Upper lobe of left lung (tissue), 6 donors: ENCODE measurements around the gene COG5. TPM values are rescaled to one million over a fixed set of nuclear protein-coding genes. Genes with fewer than 3 reads are reported as not detected.

Experiments
- ATAC-seq, 2 donors: fragments of 200-7000 bp; cut with Tn5 transposase; one replicate each; pipeline ENCODE4 v1.9.1; 2022; ENCODE audit warnings: mild to moderate bottlenecking in 2 of 2, moderate library complexity in 2 of 2; ENCODE audit not compliant: low FRiP score in 2 of 2
- DNase-seq, 2 donors: peaks; one replicate each; pipeline ENCODE4 v3.0.0-alpha.2; 2019 to 2020
- H3K27ac ChIP-seq, 4 donors: fragments of 200-600 bp; sonication (generic); one replicate each; pipeline ENCODE4 v1.5.1; 2016 to 2019
- H3K27me3 ChIP-seq, 4 donors: fragments of 200-600 bp; sonication (generic); one replicate each; pipeline ENCODE4 v1.5.1; 2017 to 2019
- H3K36me3 ChIP-seq, 4 donors: fragments of 200-600 bp; sonication (generic); one replicate each; pipeline ENCODE4 v1.5.1; 2016 to 2019
- H3K4me1 ChIP-seq, 4 donors: fragments of 200-600 bp; sonication (generic); one replicate each; pipeline ENCODE4 v1.5.1; 2018 to 2019
- H3K4me3 ChIP-seq, 4 donors: fragments of 200-600 bp; sonication (generic); one replicate each; pipeline ENCODE4 v1.5.1; 2017 to 2019; ENCODE audit warnings: mild to moderate bottlenecking in 2 of 4, moderate library complexity in 1 of 4
- H3K9me3 ChIP-seq, 4 donors: fragments of 200-600 bp; sonication (generic); one replicate each; pipeline ENCODE4 v1.5.1; 2018 to 2019
- CTCF ChIP-seq, 6 experiments: fragments of 450-650 bp in 4 of 6; fragments of 200-600 bp in 2 of 6; sonication (generic) in 2 of 6; IDR thresholded peaks; one replicate each; pipeline ENCODE4 v1.5.1; 2016 to 2019; ENCODE audit warnings: antibody characterized with exemption in 6 of 6
- EP300 ChIP-seq, 4 donors: sonication (generic); formaldehyde crosslinking; IDR thresholded peaks; one replicate each; pipeline ENCODE4 v1.5.1; 2017; ENCODE audit warnings: antibody characterized with exemption in 4 of 4, control low read depth in 2 of 4
- POLR2A ChIP-seq, 4 donors: fragments of 450-650 bp; IDR thresholded peaks; one replicate each; pipeline ENCODE4 v1.5.1; 2016 to 2017; ENCODE audit warnings: antibody characterized with exemption in 4 of 4, mild to moderate bottlenecking in 2 of 4
- POLR2AphosphoS5 ChIP-seq, 2 donors: sonication (generic); formaldehyde crosslinking; IDR thresholded peaks; one replicate each; pipeline ENCODE4 v1.5.1; 2017; ENCODE audit warnings: antibody characterized with exemption in 2 of 2
- WGBS, 2 donors: methylation state at CpG; one replicate each; pipeline ENCODE4 v1.1.5; 2017 to 2018; 5-methylcytosine and 5-hydroxymethylcytosine counted together
- total RNA-seq, 6 donors: library from RNA; depleted of rRNA in 4 of 6; stranded (reverse); fragments of >200 nt in 4 of 6; gene quantifications; one replicate each; pipeline versions ENCODE4 v1.1.0 to v1.2.1, GENCODE V29; 2016 to 2021
- donor health status: DM: no; HTN: no; CAD: no; lungs with moderate emphysema.
- donor health status: DM: no; HTN: yes; CAD: no; lungs with severe emphysema.

COG5 gene
- total RNA-seq, 6 donors from 2014 or later: 31.6 to 88.0 (median 50.5) TPM

- TF ChIP-seq EP300 (IDR thresholded peaks at IDR 0.05): no peak
- no peak for TF ChIP-seq CTCF (IDR thresholded peaks at IDR 0.05)
- no peak for TF ChIP-seq POLR2AphosphoS5 (IDR thresholded peaks at IDR 0.05)
- no peak for TF ChIP-seq POLR2A (IDR thresholded peaks at IDR 0.05)
- Histone ChIP-seq H3K9me3 (no peaks in the 10 kb centered on the region), H3K27me3 (no peaks in the 10 kb centered on the region), H3K36me3 (peaks cover 0 to 17% (median 13%) of the 10 kb centered on the region in 4 donors), H3K4me1 (no peaks in the 10 kb centered on the region), H3K27ac (no peak overlapping the region), H3K4me3 (no peak overlapping the region)
- 97 to 98% methylated on average over 2 of the region's 2 CpGs for WGBS, 2 donors
- DNase-seq (no peak), ATAC-seq (no peak)
Observed at GRCh38 chr7:107355616-107356015, 208.1 kb downstream of the COG5 start.

GRCh38 chr7:107354640-107355039, 209.1 kb downstream of the COG5 start:
- Histone ChIP-seq H3K27ac (no peak overlapping the region), H3K36me3 (peaks cover 0 to 8% (median 4%) of the 10 kb centered on the region in 4 donors), H3K4me1 (no peaks in the 10 kb centered on the region), H3K4me3 (no peak overlapping the region), H3K9me3 (no peaks in the 10 kb centered on the region), H3K27me3 (no peaks in the 10 kb centered on the region)
- no peak for DNase-seq
- ATAC-seq: no peak
- WGBS, 2 donors: 97 to 100% methylated on average over 3 of the region's 3 CpGs
- no peak for TF ChIP-seq EP300 (IDR thresholded peaks at IDR 0.05)
- TF ChIP-seq POLR2A (IDR thresholded peaks at IDR 0.05): no peak
- no peak for TF ChIP-seq CTCF (IDR thresholded peaks at IDR 0.05)
- TF ChIP-seq POLR2AphosphoS5 (IDR thresholded peaks at IDR 0.05): no peak

- TF ChIP-seq EP300 (IDR thresholded peaks at IDR 0.05): no peak
- TF ChIP-seq POLR2AphosphoS5 (IDR thresholded peaks at IDR 0.05): no peak
- no peak for TF ChIP-seq POLR2A (IDR thresholded peaks at IDR 0.05)
- no peak for TF ChIP-seq CTCF (IDR thresholded peaks at IDR 0.05)
- no peaks in the 10 kb centered on the region for H3K4me1 ChIP-seq
- H3K27me3 ChIP-seq: no peaks in the 10 kb centered on the region
- no peak for ATAC-seq
- H3K4me3 ChIP-seq: no peak overlapping the region
- H3K36me3 ChIP-seq: peaks cover 0 to under 1% (median 0%) of the 10 kb centered on the region in 4 donors
- no peaks in the 10 kb centered on the region for H3K9me3 ChIP-seq
- no peak overlapping the region for H3K27ac ChIP-seq
- no peak for DNase-seq
Observed at GRCh38 chr7:107353701-107354100, 210.0 kb downstream of the COG5 start.

GRCh38 chr7:107345898-107346297, 217.8 kb downstream of the COG5 start:
- ATAC-seq: no peak
- DNase-seq: no peak
- Histone ChIP-seq H3K27me3 (no peaks in the 10 kb centered on the region), H3K27ac (no peak overlapping the region), H3K36me3 (no peaks in the 10 kb centered on the region), H3K4me1 (no peaks in the 10 kb centered on the region), H3K9me3 (peaks cover 0 to 7% (median 0%) of the 10 kb centered on the region in 4 donors), H3K4me3 (no peak overlapping the region)
- 93 to 94% methylated on average over 1 of the region's 1 CpG for WGBS, 2 donors
- TF ChIP-seq CTCF (IDR thresholded peaks at IDR 0.05) (no peak), EP300 (IDR thresholded peaks at IDR 0.05) (no peak), POLR2AphosphoS5 (IDR thresholded peaks at IDR 0.05) (no peak), POLR2A (IDR thresholded peaks at IDR 0.05) (no peak)

GRCh38 chr7:107344799-107345198, 218.9 kb downstream of the COG5 start:
- H3K27ac ChIP-seq: no peak overlapping the region
- ATAC-seq (no peak), DNase-seq (peak in 1 of 2 donors; percentile 20)
- peaks cover 0 to 7% (median 0%) of the 10 kb centered on the region in 4 donors for H3K9me3 ChIP-seq
- H3K27me3 ChIP-seq: no peaks in the 10 kb centered on the region
- no peak for TF ChIP-seq POLR2AphosphoS5 (IDR thresholded peaks at IDR 0.05)
- no peak for TF ChIP-seq POLR2A (IDR thresholded peaks at IDR 0.05)
- TF ChIP-seq EP300 (IDR thresholded peaks at IDR 0.05): no peak
- TF ChIP-seq CTCF (IDR thresholded peaks at IDR 0.05): no peak
- no peak overlapping the region for H3K4me3 ChIP-seq
- no peaks in the 10 kb centered on the region for H3K4me1 ChIP-seq
- no peaks in the 10 kb centered on the region for H3K36me3 ChIP-seq
- WGBS, 2 donors: 96 to 97% methylated on average over 5 of the region's 5 CpGs
